ENCODE data around the gene GALNTL6. TPM values are rescaled to one million over a fixed set of nuclear protein-coding genes. Genes with fewer than 3 reads are reported as not detected.

The GALNTL6 gene
- total RNA-seq, 1 donor from 2014 or later = not detected

DNA sequence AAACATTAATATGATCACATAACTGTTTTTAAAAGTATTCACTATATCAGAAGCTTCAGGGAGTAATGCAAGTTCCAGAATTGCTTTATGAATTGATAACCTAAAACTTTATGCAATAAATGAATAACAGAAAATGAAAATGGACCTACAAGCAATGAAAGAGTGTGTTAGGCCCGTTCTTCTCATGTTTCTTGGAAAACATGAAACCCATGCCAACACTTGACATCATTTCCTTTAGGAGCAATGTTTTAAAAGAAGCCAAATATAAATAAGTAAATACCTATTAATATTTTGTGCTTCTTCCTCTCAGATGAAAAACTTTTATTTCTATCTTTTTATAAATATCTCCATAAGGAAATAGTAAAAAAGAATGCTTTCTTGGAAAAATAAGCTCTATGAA, 1232.4 kb downstream of the GALNTL6 start:
- Histone ChIP-seq H3K4me1 (no peaks in the 10 kb centered on the region), H3K36me3 (no peaks in the 10 kb centered on the region), H3K9me3 (no peaks in the 10 kb centered on the region), H3K27ac (no peak overlapping the region), H3K4me3 (no peak overlapping the region), H3K27me3 (no peaks in the 10 kb centered on the region)
- no peak for DNase-seq (ENCODE audit: low spot score in 2 of 2)
- intact Hi-C loops (cut with DNase I) = no loop called here
- TF ChIP-seq, protein P1, sequence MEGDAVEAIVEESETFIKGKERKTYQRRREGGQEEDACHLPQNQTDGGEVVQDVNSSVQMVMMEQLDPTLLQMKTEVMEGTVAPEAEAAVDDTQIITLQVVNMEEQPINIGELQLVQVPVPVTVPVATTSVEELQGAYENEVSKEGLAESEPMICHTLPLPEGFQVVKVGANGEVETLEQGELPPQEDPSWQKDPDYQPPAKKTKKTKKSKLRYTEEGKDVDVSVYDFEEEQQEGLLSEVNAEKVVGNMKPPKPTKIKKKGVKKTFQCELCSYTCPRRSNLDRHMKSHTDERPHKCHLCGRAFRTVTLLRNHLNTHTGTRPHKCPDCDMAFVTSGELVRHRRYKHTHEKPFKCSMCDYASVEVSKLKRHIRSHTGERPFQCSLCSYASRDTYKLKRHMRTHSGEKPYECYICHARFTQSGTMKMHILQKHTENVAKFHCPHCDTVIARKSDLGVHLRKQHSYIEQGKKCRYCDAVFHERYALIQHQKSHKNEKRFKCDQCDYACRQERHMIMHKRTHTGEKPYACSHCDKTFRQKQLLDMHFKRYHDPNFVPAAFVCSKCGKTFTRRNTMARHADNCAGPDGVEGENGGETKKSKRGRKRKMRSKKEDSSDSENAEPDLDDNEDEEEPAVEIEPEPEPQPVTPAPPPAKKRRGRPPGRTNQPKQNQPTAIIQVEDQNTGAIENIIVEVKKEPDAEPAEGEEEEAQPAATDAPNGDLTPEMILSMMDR (IDR thresholded peaks at IDR 0.05) = no peak

DNA sequence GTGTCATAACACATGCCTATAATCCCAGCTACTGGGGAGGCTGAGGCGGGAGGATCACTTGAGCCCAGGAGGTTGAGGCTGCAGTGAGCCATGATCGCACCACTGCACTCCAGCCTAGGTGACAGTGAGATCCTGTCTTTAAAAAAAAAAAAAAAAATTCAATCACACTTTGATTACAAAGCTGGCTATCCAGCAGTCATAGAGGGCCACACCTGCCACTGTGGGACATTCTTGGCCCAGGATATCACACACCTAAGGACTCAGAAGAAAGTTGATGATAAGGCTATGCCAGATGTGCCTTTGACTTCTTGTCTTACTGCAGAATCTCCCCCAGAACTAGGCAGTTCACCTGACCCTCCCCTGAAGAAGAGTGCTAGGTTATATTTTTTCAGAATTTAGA, 1232.9 kb downstream of the GALNTL6 start:
- Histone ChIP-seq H3K27me3 (no peaks in the 10 kb centered on the region), H3K27ac (no peak overlapping the region), H3K9me3 (no peaks in the 10 kb centered on the region), H3K4me3 (no peak overlapping the region), H3K36me3 (no peaks in the 10 kb centered on the region), H3K4me1 (no peaks in the 10 kb centered on the region)
- no peak for DNase-seq (ENCODE audit: low spot score in 2 of 2)
- intact Hi-C loops (cut with DNase I) = no loop called here
- TF ChIP-seq, protein P1 (IDR thresholded peaks at IDR 0.05) = no peak

DNA sequence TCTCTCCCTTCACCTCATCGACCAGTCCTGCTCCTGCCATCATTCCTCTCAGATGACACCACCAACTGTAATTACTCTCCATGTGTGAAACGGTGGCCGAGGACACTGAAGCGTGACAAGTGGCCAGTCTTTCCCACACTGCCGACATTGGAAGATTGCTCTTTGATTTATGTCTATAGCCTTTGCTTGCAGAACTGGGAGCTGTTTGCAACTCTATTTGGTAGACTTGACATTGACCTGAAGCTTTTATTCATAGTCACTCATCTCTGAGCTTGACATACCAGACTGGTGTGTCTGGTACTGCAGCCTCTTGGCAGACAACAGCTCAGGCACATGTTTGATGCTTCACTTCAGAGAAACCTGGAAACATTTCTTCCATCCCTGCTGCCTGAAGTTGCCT, 1233.6 kb downstream of the GALNTL6 start:
- TF ChIP-seq, protein P1 (IDR thresholded peaks at IDR 0.05) = no peak
- H3K27ac ChIP-seq = no peak overlapping the region
- no peaks in the 10 kb centered on the region for H3K27me3 ChIP-seq
- no peaks in the 10 kb centered on the region for H3K9me3 ChIP-seq
- no peaks in the 10 kb centered on the region for H3K4me1 ChIP-seq
- no peak for DNase-seq (ENCODE audit: low spot score in 2 of 2)
- no peaks in the 10 kb centered on the region for H3K36me3 ChIP-seq
- intact Hi-C loops (cut with DNase I) = no loop called here
- no peak overlapping the region for H3K4me3 ChIP-seq

DNA sequence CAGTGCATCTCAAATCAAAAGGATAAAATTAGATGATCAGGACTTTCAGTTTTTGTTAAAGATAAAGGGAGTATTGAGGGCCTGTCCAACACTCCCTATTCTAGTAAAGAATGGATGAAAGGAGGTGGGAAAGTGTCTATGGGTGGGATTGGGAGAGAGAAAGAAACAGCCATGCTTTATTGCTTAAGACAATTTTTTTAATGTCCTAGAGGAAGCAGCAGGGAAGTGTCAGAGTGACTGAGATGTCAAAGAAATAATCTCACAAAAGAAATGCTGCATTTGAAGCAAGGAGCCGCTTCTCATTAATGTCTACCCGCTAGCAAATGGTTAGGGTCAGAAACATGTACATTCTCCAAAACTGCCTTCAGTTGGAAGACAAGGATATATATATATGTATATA, 1238.0 kb downstream of the GALNTL6 start:
- TF ChIP-seq, protein P1 (IDR thresholded peaks at IDR 0.05) = no peak
- Histone ChIP-seq H3K9me3 (no peaks in the 10 kb centered on the region), H3K4me1 (no peaks in the 10 kb centered on the region), H3K36me3 (no peaks in the 10 kb centered on the region), H3K4me3 (no peak overlapping the region), H3K27ac (no peak overlapping the region), H3K27me3 (no peaks in the 10 kb centered on the region)
- DNase-seq (ENCODE audit: low spot score in 2 of 2) = no peak
- intact Hi-C loops (cut with DNase I) = no loop called here

DNA sequence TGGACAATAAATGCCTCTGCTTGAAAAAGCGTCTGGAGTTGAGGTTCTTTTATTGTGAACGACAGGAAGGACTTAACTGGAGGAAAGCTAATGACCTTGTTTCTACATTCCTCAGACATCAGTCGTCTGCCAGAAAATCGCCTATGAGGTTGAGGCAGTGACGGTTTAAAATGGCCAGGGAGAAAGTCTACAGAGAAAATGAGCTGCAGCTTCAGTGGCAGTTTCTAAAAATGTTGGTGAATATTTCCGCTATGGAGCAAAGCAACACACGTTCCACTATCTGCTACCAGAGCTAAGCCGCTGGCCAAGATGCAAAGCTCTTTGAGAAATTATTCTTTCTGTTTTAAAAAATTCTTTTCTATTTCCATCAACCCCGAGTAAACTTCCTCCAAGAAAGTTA, 1238.5 kb downstream of the GALNTL6 start:
- peak overlapping the region; percentile 18 to 57 for H3K4me3 ChIP-seq
- peak overlapping the region; percentile 31 to 51 for H3K27ac ChIP-seq
- H3K27me3 ChIP-seq = no peaks in the 10 kb centered on the region
- no peaks in the 10 kb centered on the region for H3K9me3 ChIP-seq
- intact Hi-C loops (cut with DNase I) = no loop called here
- DNase-seq (ENCODE audit: low spot score in 2 of 2) = no peak
- TF ChIP-seq, protein P1 (IDR thresholded peaks at IDR 0.05) = no peak
- H3K36me3 ChIP-seq = no peaks in the 10 kb centered on the region
- H3K4me1 ChIP-seq = no peaks in the 10 kb centered on the region

DNA sequence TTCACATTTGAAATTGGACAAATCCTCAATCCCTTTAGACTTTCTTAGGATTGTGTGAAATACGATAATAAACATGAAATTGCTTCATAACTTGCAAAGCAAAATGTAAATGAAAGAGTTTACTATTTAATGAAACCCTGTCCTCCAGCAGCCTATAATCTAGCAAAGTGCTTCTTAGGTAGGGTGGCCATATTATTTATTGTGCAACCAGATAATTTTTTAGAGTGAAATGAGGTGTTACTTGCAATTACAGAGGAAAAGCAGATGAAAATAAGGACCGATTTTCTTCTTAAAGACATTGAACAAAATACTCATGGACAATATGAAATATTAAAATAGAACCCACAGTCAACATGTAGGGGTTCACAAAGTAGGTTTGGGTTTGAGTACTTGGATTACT, 1239.2 kb downstream of the GALNTL6 start:
- intact Hi-C loops (cut with DNase I) = no loop called here
- H3K9me3 ChIP-seq = no peaks in the 10 kb centered on the region
- TF ChIP-seq, protein P1 (IDR thresholded peaks at IDR 0.05) = no peak
- H3K27ac ChIP-seq = no peak overlapping the region
- no peaks in the 10 kb centered on the region for H3K27me3 ChIP-seq
- DNase-seq (ENCODE audit: low spot score in 2 of 2) = no peak
- H3K4me1 ChIP-seq = no peaks in the 10 kb centered on the region
- peak overlapping the region in 1 of 2 donors; percentile 57 for H3K4me3 ChIP-seq
- no peaks in the 10 kb centered on the region for H3K36me3 ChIP-seq
